ENCODE data around the gene TBL1X. TPM values are rescaled to one million over a fixed set of nuclear protein-coding genes. Genes with fewer than 3 reads are reported as not detected.

TBL1X gene
- total RNA-seq, 4 donors from 2014 or later: 32.9 to 42.9 (median 33.4) TPM

- H3K27me3 ChIP-seq: no peaks in the 10 kb centered on the region
- intact Hi-C loops (cut with DNase I): loop anchor here (10.0 kb wide), 1 partner anchor 335 kb away; no protein-coding TSS in a partner anchor
- H3K27ac ChIP-seq: no peak overlapping the region
- H3K36me3 ChIP-seq: no peaks in the 10 kb centered on the region
- H3K9me3 ChIP-seq: no peaks in the 10 kb centered on the region
- WGBS, 2 donors: 85% methylated on average over 4 of the region's 5 CpGs; no CpG with 5 or more reads in 1 of the 2 donors
- TF ChIP-seq POLR2A (IDR thresholded peaks at IDR 0.05) (no peak), CTCF (IDR thresholded peaks at IDR 0.05) (no peak)
- no peak overlapping the region for H3K4me3 ChIP-seq (replicated peaks in 1 of 3)
- DNase-seq: no peak
- peaks cover 9 to 13% of the 10 kb centered on the region in 2 donors for H3K4me1 ChIP-seq
Measured at GRCh38 chrX:9789555-9789954, 324.7 kb downstream of the TBL1X start.
